Right renal pelvis (tissue), 4 donors: ENCODE data around the gene ADPGK. TPM values are rescaled to one million over a fixed set of nuclear protein-coding genes. Genes with fewer than 3 reads are reported as not detected.
"Not testable (repeated sequence)": the region's sequence is repeated elsewhere in the genome, so short reads cannot be mapped to it uniquely, and the experiment has no call there.

Experiments
- DNase-seq, 4 donors: peaks; one replicate each; pipeline ENCODE4 v3.0.0-alpha.2; 2013; ENCODE audit warnings: low read depth in 4 of 4, low spot score in 3 of 4, missing footprints in 1 of 4
- polyA plus RNA-seq, 4 donors: library from polyadenylated mRNA; unstranded; fragments of 120-200 nt; gene quantifications; one replicate each; pipeline ENCODE4 v1.2.1, GENCODE V29; 2013; ENCODE audit not compliant: insufficient read length in 4 of 4

ADPGK gene
- polyA plus RNA-seq, result 10 to 100 TPM; 48.2 to 57.7 (median 53.4) TPM

DNA sequence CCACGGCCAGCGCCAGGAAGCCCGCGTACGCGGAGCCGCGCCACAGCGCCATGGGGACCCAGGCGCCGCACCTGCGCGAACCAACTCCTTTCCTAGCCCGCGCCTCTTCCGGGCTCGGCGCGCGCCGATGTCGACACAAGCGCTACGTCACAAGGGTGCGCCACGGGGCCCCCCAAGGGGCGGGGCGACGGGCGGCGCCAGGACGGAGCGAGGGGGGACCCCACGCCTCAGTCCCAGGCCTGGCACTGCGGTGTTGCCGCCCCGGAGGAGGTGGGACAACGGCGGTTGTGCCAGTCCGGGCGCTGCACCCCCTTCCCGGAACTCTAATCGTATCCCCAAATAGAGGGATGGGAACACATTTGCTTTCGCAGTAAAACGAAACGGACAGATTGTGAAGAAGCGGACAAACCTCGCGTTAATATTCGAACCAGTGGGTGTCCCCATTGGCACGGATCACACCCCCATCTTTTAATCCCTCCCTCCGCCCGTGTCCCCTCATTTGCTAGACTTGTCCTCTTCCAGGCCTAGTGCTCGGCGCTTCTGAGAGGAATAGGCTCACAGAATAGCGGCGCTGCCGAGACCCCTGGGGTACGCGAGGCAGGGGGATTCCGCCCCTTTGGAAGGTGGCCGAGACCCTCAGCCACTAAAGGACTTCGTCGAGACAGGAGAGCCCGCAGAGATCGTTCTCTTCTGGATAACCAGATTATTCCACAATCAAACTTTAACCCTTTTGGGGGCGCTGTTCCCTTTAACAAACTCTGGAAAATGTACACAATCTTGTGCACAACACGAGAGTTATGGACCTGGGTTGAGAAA lies at the start of gene ADPGK:
Gene ADPGK (minus strand): TSS at position 119 of the 816 bp plus-strand sequence. CDS start 67 bp downstream, at position 52.
- peak; percentile 88 to 96 (median 90) for DNase-seq

DNA sequence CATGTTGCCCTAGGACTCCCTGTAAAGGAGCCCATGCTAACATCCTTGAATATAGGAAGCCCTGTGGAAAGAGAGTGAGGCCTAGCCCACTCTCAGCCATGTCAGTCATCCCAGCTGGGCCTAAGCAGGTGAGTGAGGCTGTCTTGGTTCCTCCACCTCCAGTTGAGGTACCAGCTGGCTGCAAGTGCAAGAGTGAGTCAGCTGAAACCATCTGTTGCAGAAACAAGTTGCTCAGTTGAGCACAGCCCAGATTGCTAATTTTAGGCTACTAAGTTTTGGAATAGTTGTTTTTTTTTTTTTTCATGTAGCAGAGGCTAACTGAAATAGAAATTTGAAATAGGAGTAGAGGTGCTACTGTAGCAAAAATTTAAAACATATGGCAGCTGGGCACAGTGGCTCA lies 43.7 kb upstream of the ADPGK start:
- no peak for DNase-seq

DNA sequence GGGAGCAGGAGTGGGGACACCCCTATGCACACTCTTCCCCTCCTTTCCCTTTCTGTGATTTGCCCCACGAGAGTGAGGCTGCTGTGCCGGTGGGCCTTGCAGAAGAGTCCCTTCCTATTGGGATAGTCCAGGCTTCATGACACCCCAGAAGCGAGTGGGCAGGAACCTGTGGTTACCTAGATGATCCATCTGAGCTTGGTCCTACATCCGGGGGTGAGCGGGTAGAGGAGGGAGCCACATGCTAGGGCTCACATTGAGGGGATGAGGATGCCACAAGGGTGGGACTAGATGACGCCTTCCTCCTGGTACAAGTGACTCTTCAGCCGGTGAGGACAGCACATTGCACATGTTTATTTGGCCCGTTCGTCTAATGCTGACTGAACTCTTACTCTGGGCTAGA lies 43.1 kb upstream of the ADPGK start:
- DNase-seq, result no peak

DNA sequence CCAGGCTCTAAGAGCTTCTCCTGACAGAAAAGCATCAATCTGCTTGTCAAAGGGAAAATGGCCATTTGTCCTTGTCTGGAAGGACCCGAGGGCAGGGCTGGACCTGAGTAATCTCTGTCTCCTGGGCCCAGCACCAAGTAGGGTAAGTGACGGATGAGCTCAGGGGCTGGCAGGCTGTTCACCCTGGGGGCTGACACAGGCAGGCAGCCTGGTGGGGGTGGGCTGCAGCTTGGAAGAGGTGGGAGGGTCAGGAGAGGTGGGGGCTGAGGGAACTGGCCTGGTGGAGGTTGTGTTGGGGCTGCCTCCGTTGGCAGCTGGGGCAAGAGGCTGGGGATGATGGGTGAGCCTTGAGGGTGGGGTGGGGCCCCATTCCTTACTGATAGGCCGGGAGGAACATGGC lies 42.3 kb upstream of the ADPGK start:
- no peak for DNase-seq

DNA sequence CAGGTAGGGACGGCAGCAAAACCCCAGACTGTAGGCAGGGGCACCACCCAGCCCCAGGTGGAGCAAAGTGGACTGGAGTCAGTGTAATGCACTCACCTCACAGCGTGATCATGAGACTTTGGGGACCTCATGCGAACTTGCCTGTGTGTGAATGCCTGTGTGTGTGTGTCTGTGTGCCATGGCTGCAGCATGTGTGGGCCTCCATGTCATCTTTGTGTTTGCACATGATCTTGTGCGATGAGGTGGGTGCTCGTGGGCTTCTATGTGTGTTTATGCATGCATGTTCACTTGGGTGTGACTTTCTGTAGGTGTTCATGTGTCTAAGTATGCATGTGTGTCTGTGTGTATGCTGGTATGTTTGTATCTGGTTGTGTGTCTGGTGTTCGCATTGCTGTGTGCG lies 41.2 kb upstream of the ADPGK start:
- DNase-seq, result no peak

DNA sequence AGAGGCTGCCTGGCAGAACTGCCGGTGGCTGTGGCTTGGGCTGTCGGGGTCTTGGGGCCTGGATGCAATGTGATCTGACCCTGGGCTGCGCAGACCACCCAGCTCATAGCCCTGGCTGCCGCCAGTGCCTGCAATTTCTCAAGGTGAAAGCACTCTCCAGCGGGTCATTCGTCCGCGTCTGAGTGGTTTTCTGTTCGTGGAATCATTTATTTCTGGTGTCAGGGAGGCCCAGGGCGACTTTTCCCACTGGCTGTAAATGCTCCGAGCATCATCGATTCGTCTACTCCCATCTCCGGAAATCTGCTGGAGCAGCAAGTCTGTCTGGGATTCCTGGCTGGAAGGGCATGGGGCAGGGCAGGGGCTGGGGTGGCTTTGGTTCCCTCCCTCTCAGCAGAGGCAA lies 40.6 kb upstream of the ADPGK start:
- no peak for DNase-seq

DNA sequence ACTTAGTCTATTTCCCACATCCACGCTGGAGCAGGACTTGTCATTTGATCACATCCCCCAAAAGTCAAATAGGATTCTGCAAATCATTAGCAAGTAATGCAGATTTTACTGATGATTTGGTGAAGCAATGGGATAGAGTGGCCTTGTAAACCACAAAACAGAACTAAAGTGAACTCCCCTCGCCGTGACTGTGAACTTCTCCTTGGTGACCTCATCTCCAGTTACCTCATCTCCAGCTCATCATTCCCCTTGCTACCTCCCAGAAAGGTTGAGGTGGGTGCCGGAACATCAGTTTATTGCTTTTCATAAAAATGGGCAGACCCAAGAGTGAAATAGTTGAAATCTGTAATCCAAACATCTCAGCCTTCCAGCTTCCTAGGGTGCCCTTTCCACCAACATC lies 36.7 kb upstream of the ADPGK start:
- DNase-seq, result no peak

DNA sequence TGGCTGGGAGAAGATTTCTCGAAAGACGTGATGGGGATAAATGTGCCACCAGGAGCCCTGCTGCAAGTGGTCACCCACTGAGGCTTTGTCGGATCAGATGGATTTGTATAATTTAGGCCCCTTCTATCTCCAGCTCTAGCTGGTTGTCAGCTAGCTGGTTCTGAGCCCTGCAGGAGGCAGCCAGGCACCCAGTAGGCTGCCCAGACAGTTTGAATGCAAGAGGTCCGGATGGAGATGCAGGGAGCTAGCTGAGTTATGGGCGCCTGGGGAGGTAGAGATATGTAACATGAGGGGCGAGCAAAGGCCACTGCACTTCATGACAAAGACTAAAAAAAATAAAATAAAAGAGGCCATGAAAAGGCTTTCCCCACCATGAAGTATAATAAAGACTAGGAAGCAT lies 35.1 kb upstream of the ADPGK start:
- DNase-seq, result no peak

DNA sequence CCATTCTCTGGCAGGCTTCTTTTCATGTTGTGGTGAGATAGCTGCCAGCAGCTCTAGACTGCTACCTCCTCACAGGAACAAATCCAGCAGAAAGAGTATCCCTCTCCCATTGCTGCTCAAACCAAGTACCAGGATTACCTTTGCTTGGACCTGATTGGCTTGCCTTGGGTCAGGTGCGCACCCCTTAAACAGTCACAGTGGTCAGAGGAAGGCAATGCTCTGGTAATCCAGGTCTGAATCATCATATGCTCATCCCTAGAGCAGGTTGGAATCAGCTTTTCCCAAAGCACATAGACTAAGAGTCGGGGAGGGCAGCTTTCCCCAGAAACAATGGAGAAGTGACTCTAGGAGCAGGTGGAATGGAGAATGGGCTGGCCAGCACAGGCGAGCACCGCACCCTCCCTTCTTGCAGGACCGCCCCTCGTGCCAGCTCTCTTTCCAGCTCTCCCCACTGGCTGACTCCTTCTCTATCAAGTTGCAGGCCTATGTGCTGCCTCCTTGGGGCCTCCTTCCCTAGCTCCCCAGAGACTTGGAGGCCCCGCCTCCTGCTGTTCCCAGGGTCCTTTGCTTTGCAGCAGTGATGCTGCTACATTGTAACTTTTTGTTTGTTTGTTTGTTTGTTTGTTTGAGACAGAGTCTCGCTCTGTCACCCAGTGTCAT lies 29.9 kb upstream of the ADPGK start:
- DNase-seq, result no peak

DNA sequence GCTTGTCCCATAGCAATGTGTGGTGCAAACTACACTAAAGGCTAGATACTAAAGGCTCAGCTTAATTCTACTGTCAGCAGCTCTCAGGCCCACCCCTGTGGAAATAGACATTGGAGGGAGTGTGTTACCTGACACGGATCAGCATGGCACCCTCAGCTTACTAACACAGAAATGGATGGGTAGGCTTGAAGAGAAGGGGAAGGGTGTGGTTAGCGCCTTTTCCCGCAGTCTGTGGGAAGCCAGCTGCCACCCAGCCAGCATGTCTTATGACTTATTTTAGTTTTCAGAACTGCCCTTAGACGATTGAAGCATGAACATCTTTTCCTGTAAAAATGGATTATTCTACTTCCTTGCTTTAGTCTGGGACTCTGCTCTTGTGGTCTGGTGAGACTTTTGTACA lies 25.8 kb upstream of the ADPGK start:
- no peak for DNase-seq

DNA sequence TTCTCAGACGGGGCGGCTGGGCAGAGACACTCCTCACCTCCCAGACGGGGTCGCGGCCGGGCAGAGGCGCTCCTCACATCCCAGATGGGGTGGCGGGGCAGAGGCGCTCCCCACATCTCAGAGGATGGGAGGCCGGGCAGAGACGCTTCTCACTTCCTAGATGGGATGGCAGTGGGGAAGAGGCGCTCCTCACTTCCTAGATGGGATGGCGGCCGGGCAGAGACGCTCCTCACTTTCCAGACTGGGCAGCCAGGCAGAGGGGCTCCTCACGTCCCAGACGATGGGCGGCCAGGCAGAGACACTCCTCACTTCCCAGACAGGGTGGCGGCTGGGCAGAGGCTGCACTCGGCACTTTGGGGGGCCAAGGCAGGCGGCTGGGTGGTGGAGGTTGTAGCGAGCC lies 23.8 kb upstream of the ADPGK start:
- not testable (repeated sequence) for DNase-seq

DNA sequence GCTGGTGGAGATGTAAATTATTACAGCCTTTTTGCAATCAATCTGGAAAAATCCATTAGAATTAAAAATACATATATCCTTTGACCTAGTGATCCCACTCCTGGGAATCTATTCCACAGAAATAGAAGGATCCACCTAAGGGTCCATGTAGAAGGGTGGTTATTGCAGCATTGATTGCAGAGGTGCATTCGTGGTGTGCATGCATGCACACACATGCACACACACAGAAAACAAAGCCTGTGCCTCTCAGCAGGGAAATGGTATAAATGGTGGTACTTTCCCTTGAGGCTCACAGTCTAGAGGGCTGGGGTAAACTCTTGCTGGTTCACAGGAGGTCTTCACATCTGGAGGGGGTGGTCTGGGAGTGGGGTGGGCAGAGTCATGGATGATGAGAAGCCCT lies 19.4 kb upstream of the ADPGK start:
- DNase-seq, result no peak

DNA sequence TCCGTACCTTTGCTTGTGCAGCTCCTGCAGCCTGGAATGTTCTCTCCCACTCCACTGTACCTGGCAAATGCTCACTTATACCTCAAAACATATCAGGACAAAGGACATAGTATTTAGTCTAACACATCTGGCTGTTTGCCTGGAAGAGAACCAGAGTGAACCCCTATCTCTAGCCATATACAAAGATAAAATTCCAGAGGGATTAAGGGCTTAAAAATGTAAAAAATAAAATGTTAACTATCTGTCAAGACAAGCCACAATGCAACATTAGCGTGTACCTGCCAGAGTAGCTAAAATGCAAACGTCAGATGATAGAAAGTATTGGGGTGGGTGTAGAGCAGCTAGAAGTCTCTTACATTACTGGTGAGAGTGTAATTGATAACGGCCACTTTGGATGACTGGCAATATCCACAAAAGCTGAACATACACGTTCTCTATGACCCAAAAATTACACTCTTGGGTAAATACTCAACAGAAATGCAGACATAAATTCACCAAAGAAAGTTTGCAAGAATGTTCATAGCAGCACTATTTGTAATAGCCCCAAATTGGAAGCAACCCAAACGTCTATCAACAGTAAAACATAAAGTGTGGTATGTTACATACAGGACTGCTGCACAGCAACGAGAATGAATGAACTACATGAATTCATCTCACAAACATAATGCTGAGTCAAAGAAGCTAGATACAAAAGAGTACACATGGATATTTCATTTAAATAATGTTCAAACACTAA lies 18.2 kb upstream of the ADPGK start:
- DNase-seq, result no peak

DNA sequence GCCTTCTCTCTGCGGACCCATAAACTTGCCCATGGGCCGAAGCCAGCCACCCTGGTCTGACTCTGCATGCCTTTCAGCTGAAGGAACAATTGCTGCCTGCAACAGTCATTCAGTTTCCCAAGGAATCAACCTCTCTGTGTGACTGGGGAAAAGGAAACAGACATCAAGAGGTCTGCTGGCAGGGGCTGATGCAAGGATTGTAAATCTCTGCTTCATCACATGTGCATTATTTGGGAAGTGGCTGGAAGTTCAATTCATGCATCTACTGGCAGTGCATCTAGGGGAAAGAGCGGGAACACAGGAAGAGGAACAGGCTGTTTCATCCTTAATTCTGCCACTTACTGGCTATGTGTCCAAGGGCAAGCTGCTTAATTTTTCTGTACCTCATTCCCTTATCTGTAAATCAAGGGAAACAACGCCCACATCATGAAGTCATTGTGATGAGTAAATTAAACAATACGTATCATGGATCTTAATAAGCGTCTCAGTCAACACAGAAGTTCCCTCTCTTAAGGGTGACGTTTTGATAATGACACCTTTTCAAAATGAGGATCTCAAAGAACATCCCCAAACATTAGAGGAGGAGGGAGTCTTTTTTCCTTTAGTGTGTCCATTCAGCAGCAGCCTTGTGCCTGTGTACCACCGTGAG lies 17.4 kb upstream of the ADPGK start:
- DNase-seq, result no peak

DNA sequence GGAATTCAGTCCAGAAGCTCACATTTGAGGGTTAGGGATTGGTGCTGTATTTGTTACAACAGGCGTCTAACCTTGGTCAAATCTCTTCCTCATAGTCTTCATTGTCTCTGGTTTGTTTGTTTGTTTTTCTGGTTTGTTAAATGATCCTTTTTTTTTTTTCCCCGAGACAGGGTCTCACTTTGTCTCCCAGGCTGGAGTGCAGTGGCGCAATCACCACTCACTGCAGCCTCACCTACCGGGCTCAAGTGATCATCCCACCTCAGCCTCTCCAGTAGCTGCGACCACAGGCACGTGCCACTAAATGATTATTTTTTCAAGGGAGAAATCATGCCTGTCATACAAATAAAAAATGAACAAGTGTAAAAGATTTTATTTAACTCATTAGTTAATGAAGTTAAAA lies 14.3 kb upstream of the ADPGK start:
- no peak for DNase-seq

DNA sequence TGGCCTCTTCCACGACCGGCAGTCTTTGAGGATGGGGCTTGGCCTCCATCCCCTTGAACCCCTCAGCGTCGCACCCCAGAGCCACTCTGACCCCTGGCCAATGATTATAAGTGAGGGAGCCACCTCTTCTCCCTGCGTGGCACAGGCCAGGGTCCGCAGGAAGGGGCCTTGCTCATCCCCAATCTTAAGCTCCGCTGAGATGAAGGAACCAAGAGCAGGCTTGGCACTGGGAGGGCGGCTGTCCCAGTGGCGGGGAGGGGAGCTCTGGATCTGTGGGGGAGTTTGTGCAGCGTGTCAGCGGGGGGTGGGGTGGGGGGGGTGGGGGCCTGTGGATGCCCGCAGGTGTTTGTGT lies 13.8 kb upstream of the ADPGK start:
- no peak for DNase-seq

DNA sequence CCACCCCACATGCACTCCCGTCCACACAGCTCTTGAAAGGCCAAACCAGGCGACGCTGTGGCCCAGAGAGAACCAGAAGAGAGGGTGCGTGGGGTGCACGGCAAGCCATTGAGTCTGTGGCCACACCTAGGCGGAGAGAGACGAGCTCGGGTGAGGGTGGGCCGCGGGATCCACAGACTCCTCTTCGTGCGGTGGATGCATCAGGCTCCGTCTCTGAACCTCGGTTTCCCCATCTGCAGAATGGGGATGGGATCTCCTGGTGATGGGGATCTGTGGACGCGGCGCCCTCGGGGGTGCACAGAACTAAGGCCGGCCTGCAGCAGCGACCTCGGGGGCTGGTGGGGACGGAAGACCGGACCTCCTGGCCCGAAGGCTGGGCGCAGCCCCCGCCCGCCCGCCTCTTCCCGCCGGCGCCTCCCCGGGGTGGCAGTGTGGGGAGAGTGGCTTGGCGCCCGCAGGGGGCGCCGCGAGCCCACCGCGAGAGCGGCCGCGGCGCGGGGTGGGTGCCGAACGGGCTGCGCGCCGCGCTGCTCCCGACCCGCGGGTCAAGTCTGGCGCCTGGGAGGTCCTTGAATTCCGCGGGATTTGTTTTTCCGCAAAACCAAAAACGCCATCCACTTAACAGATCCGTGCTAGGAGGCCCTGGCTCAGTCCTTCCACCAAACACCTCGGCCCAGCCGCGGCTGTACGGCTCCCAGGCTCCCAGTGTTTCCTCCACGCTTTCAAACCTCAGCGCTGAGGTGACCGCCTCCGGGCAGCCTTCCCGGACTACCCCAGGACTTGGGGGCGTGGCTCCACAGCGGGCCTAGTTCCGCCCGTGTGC lies 13.2 kb upstream of the ADPGK start:
- DNase-seq, result peak in 1 of 4 donors; percentile 36

DNA sequence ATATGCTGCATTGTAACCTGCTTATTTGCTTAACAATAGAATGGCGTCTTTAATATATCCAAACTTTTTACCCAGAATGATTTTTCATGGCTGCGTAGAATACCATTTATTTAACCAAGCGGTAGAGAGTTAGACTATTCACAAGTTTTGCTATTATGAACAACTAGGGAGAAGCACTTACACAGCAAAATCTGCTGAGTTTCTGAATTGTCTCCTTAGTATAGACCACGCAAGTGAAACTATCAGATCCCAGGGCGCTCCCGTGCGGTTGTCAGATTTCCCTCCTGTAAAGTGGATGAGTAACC lies 12.6 kb upstream of the ADPGK start:
- DNase-seq, result no peak

DNA sequence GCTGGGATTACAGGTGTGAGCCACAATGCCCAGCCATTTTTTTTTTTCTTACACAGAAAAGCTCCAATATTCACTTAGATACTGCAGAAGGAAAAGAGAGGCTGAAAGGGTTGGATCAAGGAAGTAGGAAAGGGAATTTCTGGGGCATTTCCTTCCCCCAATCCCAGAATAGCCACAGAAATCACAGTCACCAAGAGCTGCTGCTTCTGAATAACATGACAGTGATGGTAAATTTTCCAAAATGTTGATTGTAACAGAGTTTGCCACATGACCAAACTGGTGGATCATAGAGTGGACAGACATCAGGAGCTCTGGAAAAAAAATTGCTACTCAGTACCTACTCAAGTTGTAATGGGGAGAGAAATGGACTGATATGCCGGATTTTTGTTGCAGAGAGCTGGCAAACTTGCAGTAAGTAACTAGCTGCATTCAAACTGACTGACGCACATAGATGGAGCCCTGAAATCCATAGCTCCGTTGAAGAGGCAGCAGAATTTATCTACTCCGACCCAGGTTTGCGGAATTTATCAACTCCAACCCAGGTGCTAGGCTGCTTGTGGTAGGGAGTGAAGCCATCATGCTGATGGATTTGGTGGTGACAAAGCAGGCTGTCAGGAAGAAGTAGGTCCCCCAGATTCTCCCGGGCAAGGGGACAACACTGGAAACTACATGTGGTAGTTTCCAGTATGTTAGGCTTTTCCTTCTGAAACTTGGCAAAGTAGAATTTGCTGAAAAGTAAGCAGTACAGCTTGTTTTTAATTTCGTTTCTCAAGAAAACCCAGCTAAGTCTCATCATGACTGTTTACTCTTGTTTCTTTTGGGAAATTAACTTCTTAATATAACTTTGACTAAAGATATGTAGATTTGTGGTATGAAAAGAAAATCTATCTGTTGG lies 10.5 kb upstream of the ADPGK start:
- DNase-seq, result no peak
